Measurements from ENCODE around the gene ETS1. TPM values are rescaled to one million over a fixed set of nuclear protein-coding genes. Genes with fewer than 3 reads are reported as not detected.

ETS1 gene
- polyA plus RNA-seq, 1 donor (not counting 4 experiments of a cell fraction or from before 2014, with no cell fraction given): 41.0 TPM

- TF ChIP-seq EZH2 (IDR thresholded peaks at IDR 0.05; ENCODE audit: low read length): no peak
- TF ChIP-seq, protein P1, sequence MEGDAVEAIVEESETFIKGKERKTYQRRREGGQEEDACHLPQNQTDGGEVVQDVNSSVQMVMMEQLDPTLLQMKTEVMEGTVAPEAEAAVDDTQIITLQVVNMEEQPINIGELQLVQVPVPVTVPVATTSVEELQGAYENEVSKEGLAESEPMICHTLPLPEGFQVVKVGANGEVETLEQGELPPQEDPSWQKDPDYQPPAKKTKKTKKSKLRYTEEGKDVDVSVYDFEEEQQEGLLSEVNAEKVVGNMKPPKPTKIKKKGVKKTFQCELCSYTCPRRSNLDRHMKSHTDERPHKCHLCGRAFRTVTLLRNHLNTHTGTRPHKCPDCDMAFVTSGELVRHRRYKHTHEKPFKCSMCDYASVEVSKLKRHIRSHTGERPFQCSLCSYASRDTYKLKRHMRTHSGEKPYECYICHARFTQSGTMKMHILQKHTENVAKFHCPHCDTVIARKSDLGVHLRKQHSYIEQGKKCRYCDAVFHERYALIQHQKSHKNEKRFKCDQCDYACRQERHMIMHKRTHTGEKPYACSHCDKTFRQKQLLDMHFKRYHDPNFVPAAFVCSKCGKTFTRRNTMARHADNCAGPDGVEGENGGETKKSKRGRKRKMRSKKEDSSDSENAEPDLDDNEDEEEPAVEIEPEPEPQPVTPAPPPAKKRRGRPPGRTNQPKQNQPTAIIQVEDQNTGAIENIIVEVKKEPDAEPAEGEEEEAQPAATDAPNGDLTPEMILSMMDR (optimal IDR thresholded peaks at IDR 0.05 in 1 of 3, IDR thresholded peaks at IDR 0.05 in 1 of 3, conservative IDR thresholded peaks at IDR 0.05 in 1 of 3; ENCODE audit: extremely low read depth in 1 of 3, insufficient read depth in 2 of 3, low read length in 3 of 3): no peak
- dilution Hi-C loops (cut with MboI; ENCODE audit: extremely low pct_ligation_motif_present, low sequenced_read_pairs): loop anchor here (25.0 kb wide), 1 partner anchor 96 kb away; no protein-coding TSS in a partner anchor
Measured at GRCh38 chr11:128607819-128608218, 20.5 kb upstream of the ETS1 start.

GRCh38 chr11:128604723-128605122, 17.4 kb upstream of the ETS1 start:
- H3K27me3 ChIP-seq (ENCODE audit: control insufficient read depth, extremely low read depth, insufficient read depth, low read length): peaks cover 2% of the 10 kb centered on the region
- H3K79me2 ChIP-seq (ENCODE audit: control insufficient read depth, insufficient read depth, low read length): no peaks in the 10 kb centered on the region
- H3K9me1 ChIP-seq (ENCODE audit: control insufficient read depth, extremely low read depth, insufficient read depth, low read length): no peaks in the 10 kb centered on the region
- H3K9me3 ChIP-seq (ENCODE audit: control insufficient read depth, low read depth, low read length): no peaks in the 10 kb centered on the region
- no peak for DNase-seq (ENCODE audit: low read depth, low spot score)
- no peaks in the 10 kb centered on the region for H3K4me1 ChIP-seq (ENCODE audit: control insufficient read depth, extremely low read depth, insufficient read depth, low read length)
- no peak for FAIRE-seq
- no peaks in the 10 kb centered on the region for H4K20me1 ChIP-seq (ENCODE audit: control insufficient read depth, extremely low read depth, insufficient read depth, low read length)
- TF ChIP-seq, protein P1 (optimal IDR thresholded peaks at IDR 0.05 in 1 of 3, IDR thresholded peaks at IDR 0.05 in 1 of 3, conservative IDR thresholded peaks at IDR 0.05 in 1 of 3; ENCODE audit: extremely low read depth in 1 of 3, insufficient read depth in 2 of 3, low read length in 3 of 3): no peak
- no peak for TF ChIP-seq EZH2 (IDR thresholded peaks at IDR 0.05; ENCODE audit: low read length)
- dilution Hi-C loops (cut with MboI; ENCODE audit: extremely low pct_ligation_motif_present, low sequenced_read_pairs): loop anchor here (25.0 kb wide), 1 partner anchor 92 kb away; no protein-coding TSS in a partner anchor
- no peak overlapping the region for H3K9ac ChIP-seq (ENCODE audit: control insufficient read depth, extremely low read depth, insufficient read depth, low read length)
- H2AFZ ChIP-seq (ENCODE audit: control insufficient read depth, low read length): no peak overlapping the region
- H3K36me3 ChIP-seq (ENCODE audit: control insufficient read depth in 2 of 2, extremely low read depth in 1 of 2, insufficient read depth in 2 of 2, low read length in 2 of 2): no peaks in the 10 kb centered on the region
- no peak overlapping the region for H3K4me3 ChIP-seq (ENCODE audit: control insufficient read depth in 2 of 3, extremely low read depth in 1 of 3, insufficient read depth in 2 of 3, low read depth in 1 of 3, low read length in 3 of 3)
- H3K27ac ChIP-seq (ENCODE audit: control insufficient read depth, insufficient read depth, low read length): no peak overlapping the region
- H3K4me2 ChIP-seq (ENCODE audit: control insufficient read depth, extremely low read depth, insufficient read depth, low read depth, low read length): no peak overlapping the region

More at GRCh38 chr11:128607819-128608218, 20.5 kb upstream of the ETS1 start:
- H4K20me1 ChIP-seq (ENCODE audit: control insufficient read depth, extremely low read depth, insufficient read depth, low read length): no peaks in the 10 kb centered on the region
- no peaks in the 10 kb centered on the region for H3K36me3 ChIP-seq (ENCODE audit: control insufficient read depth in 2 of 2, extremely low read depth in 1 of 2, insufficient read depth in 2 of 2, low read length in 2 of 2)
- no peak for DNase-seq (ENCODE audit: low read depth, low spot score)
- H3K4me1 ChIP-seq (ENCODE audit: control insufficient read depth, extremely low read depth, insufficient read depth, low read length): no peaks in the 10 kb centered on the region
- no peak overlapping the region for H3K27ac ChIP-seq (ENCODE audit: control insufficient read depth, insufficient read depth, low read length)
- H3K79me2 ChIP-seq (ENCODE audit: control insufficient read depth, insufficient read depth, low read length): no peaks in the 10 kb centered on the region
- H3K9me1 ChIP-seq (ENCODE audit: control insufficient read depth, extremely low read depth, insufficient read depth, low read length): no peaks in the 10 kb centered on the region
- no peak overlapping the region for H3K9ac ChIP-seq (ENCODE audit: control insufficient read depth, extremely low read depth, insufficient read depth, low read length)
- no peak overlapping the region for H3K4me2 ChIP-seq (ENCODE audit: control insufficient read depth, extremely low read depth, insufficient read depth, low read depth, low read length)
- no peak overlapping the region for H3K4me3 ChIP-seq (ENCODE audit: control insufficient read depth in 2 of 3, extremely low read depth in 1 of 3, insufficient read depth in 2 of 3, low read depth in 1 of 3, low read length in 3 of 3)
- H3K27me3 ChIP-seq (ENCODE audit: control insufficient read depth, extremely low read depth, insufficient read depth, low read length): peaks cover 2% of the 10 kb centered on the region
- no peak overlapping the region for H2AFZ ChIP-seq (ENCODE audit: control insufficient read depth, low read length)
- no peaks in the 10 kb centered on the region for H3K9me3 ChIP-seq (ENCODE audit: control insufficient read depth, low read depth, low read length)
- no peak for FAIRE-seq

All from keratinocyte (primary cell).